ENCODE measurements around the gene CNOT4. TPM values are rescaled to one million over a fixed set of nuclear protein-coding genes. Genes with fewer than 3 reads are reported as not detected.

CNOT4 gene
- total RNA-seq, 1 donor from 2014 or later, result 9.4 TPM

DNA sequence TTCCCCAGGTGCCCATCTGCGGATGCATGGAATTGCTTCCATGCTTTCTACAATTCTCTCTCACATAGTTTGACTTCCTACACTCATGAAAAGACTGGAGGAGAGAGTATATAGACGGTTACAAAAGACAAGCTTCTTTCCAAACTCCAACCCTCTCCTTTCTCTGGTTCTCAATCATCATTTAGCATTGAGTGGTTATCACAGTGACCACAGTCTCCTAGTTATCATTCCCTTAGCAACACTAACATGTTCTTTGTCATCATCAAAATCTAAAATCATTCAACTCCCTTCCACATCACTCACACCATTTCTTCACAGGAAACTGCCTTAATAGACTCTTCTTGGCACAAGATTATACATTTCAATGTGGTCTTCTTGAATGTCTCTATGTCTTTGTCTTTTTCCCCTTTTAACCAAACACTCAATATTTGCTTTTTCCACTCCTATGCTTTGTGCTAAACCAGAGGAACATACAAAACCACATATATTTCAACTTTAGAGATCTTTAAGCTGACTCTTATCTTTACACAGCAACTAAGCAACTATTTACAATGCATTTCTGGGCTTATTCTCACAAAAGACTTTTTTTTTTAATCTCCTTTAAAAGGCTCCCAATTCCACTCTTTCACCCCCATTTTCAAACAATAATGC lies 126.3 kb downstream of the CNOT4 start:
- DNase-seq (ENCODE audit: low read depth), result no peak
- TF ChIP-seq, protein P1, sequence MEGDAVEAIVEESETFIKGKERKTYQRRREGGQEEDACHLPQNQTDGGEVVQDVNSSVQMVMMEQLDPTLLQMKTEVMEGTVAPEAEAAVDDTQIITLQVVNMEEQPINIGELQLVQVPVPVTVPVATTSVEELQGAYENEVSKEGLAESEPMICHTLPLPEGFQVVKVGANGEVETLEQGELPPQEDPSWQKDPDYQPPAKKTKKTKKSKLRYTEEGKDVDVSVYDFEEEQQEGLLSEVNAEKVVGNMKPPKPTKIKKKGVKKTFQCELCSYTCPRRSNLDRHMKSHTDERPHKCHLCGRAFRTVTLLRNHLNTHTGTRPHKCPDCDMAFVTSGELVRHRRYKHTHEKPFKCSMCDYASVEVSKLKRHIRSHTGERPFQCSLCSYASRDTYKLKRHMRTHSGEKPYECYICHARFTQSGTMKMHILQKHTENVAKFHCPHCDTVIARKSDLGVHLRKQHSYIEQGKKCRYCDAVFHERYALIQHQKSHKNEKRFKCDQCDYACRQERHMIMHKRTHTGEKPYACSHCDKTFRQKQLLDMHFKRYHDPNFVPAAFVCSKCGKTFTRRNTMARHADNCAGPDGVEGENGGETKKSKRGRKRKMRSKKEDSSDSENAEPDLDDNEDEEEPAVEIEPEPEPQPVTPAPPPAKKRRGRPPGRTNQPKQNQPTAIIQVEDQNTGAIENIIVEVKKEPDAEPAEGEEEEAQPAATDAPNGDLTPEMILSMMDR (conservative IDR thresholded peaks at IDR 0.05; ENCODE audit: low read depth, low read length), result no peak
- no peak overlapping the region for H3K4me3 ChIP-seq (ENCODE audit: low read depth, low read length)

DNA sequence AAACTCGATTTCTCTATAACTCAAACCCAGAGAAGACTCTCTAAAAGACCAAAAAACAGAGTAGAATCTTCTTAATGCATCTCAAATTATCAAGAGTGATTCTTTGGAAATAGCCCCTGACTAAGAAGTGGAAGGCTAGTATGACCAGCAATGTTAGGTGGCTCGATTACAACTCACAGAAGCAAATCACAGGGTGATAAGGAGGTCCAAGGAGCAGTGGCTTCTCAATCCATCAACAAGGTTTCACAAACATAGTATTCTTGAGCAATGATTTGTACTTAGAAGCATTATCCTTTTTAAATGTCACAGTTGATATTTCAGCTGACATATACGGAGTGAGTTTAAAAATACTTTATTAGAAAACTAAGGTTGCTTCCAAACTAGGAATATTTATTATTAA lies 127.7 kb downstream of the CNOT4 start:
- TF ChIP-seq, protein P1 (conservative IDR thresholded peaks at IDR 0.05; ENCODE audit: low read depth, low read length), result no peak
- no peak for DNase-seq (ENCODE audit: low read depth)
- H3K4me3 ChIP-seq (ENCODE audit: low read depth, low read length), result no peak overlapping the region

DNA sequence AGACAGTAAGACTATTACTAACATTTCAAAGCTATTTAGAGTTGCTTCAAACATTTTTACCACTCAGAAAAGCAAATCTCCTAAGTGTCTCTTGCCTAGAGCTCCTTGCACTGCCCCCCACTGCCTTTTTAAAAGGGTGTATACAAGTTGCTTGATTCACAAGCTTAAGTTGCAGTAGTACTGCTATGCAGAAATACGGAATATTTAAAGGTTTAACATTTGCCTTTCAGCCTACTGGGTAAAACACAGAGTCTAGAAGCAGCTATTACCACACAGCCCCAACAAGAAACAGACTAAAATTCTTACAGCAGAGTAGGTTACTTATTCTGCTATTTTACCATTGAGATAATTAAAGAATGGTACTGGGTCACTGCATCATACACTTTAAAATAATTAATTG lies 128.5 kb downstream of the CNOT4 start:
- TF ChIP-seq, protein P1 (conservative IDR thresholded peaks at IDR 0.05; ENCODE audit: low read depth, low read length), result no peak
- H3K4me3 ChIP-seq (ENCODE audit: low read depth, low read length), result no peak overlapping the region
- no peak for DNase-seq (ENCODE audit: low read depth)

DNA sequence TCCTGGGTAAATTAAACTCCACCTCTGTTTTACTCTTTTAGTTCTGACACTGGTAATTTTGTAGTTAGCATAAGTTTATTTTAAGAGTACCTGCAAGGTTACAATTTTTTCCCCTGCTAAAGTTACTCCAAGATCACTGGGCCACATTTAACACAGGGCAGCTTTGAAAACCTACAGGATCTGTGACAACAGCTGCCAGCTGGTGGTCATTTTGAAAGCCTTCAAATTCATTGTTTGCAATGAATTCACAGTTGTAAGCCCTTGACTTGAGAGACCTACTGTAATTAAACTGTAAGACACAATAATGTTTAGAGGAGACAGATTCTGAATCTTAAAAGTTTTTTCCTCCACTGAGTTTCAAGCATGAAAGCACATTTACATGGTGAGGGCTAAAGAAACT lies 129.6 kb downstream of the CNOT4 start:
- H3K4me3 ChIP-seq (ENCODE audit: low read depth, low read length), result no peak overlapping the region
- TF ChIP-seq, protein P1 (conservative IDR thresholded peaks at IDR 0.05; ENCODE audit: low read depth, low read length), result no peak
- no peak for DNase-seq (ENCODE audit: low read depth)

DNA sequence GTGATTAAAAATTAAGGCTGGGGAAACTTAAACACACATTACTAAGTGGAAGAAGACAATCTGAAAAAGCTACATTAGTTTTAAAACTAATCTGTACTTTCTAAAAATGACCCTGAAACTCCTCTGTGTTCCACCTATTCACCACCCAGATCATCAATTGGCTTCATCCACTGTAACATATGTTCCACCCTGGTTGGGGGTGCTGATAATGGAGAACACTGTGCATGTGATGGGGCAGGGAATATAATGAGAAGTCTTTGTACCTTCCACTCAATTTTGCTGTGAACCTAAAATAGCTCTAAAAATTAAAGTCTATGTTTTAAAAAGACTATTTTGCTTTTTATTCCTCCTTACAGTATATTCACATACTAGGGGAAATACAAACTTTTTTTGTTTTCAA lies 132.7 kb downstream of the CNOT4 start:
- H3K4me3 ChIP-seq (ENCODE audit: low read depth, low read length), result no peak overlapping the region
- TF ChIP-seq, protein P1 (conservative IDR thresholded peaks at IDR 0.05; ENCODE audit: low read depth, low read length), result no peak
- no peak for DNase-seq (ENCODE audit: low read depth)

DNA sequence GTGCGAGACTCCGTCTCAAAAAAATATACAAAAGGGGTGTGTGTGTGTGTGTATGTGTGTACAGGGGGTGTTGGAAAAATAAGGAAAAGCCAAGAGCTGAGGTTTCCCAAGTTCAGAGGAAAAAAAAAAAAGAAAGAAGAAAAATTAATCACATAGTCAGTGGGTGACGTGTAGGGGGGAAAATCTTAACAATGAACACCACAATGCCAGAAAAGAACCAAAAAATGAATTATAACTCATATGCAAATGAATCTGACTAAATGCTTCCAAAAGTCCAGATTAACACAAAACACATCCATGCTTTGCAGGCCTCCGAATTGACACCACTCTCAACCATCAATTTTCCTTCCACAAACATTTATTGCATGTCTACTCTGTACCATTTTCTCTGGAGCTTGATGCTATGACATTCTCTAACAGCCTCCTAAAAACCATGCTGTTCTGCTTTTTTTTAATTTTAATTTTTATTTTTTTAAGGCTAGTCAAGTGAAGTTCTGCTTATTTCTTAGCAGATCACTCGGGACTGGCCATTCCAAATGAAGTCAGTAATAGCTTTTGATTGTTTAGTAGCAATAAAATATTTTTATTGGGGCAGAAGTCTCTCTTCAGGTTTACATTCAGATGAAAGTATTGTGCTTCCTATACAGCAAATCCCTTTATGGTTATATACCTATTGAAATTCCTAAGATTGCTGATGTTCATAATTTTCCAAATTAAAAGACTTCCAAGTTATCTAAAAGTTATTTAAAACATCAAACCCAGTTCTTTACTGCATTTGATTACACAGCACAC lies 133.8 kb downstream of the CNOT4 start:
- H3K4me3 ChIP-seq (ENCODE audit: low read depth, low read length), result no peak overlapping the region
- TF ChIP-seq, protein P1 (conservative IDR thresholded peaks at IDR 0.05; ENCODE audit: low read depth, low read length), result no peak
- DNase-seq (ENCODE audit: low read depth), result no peak
